GM18502 (cell line): Measurements from ENCODE around the gene PTPN1.

Experiments used
- ATAC-seq: cut with Tn5 transposase; IDR thresholded peaks from one replicate; pipeline ENCODE4 v1.9.1; 2021; ENCODE audit warnings: mild to moderate bottlenecking; ENCODE audit not compliant: unreplicated experiment, poor library complexity

Gene PTPN1

GRCh38 chr20:50510706-50511542 is 741 bp downstream of the PTPN1 start:
- ATAC-seq: peak; percentile 0

- ATAC-seq: no peak
These were observed 2.1 kb downstream of the PTPN1 start for GRCh38 chr20:50512323-50512722.

- no peak for ATAC-seq
These were observed 3.2 kb downstream of the PTPN1 start for GRCh38 chr20:50513169-50514034.

GRCh38 chr20:50514035-50514337 is 3.8 kb downstream of the PTPN1 start:
- ATAC-seq: no peak

- no peak for ATAC-seq
These were observed 4.6 kb downstream of the PTPN1 start for GRCh38 chr20:50514750-50515149.

GRCh38 chr20:50515471-50516106 is 5.4 kb downstream of the PTPN1 start:
- ATAC-seq: no peak

GRCh38 chr20:50516180-50516934 is 6.2 kb downstream of the PTPN1 start:
- peak; percentile 48 for ATAC-seq

GRCh38 chr20:50516935-50517816 is 7.0 kb downstream of the PTPN1 start:
- no peak for ATAC-seq

GRCh38 chr20:50517817-50518154 is 7.6 kb downstream of the PTPN1 start:
- ATAC-seq: no peak

GRCh38 chr20:50518270-50518721 is 8.1 kb downstream of the PTPN1 start:
- ATAC-seq: no peak

- no peak for ATAC-seq
These were observed 9.0 kb downstream of the PTPN1 start for GRCh38 chr20:50519036-50519762.

GRCh38 chr20:50520222-50520880 is 10.2 kb downstream of the PTPN1 start:
- peak; percentile 42 for ATAC-seq

GRCh38 chr20:50521221-50522052 is 11.3 kb downstream of the PTPN1 start:
- ATAC-seq: no peak

- no peak for ATAC-seq
These were observed 12.0 kb downstream of the PTPN1 start for GRCh38 chr20:50522053-50522674.

GRCh38 chr20:50523552-50524167 is 13.5 kb downstream of the PTPN1 start:
- ATAC-seq: no peak

- ATAC-seq: no peak
These were observed 15.5 kb downstream of the PTPN1 start for GRCh38 chr20:50525681-50526080.
